GM19463 (cell line): ENCODE measurements around the gene IRX6.

ENCODE experiments used
- ATAC-seq: cut with Tn5 transposase; IDR thresholded peaks from one replicate; pipeline ENCODE4 v1.9.1; 2021; ENCODE audit warnings: mild to moderate bottlenecking, moderate library complexity; ENCODE audit not compliant: unreplicated experiment

IRX6 gene

GRCh38 chr16:55364811-55365210, 40.8 kb downstream of the IRX6 start:
- no peak for ATAC-seq

GRCh38 chr16:55367301-55367811, 43.4 kb downstream of the IRX6 start:
- ATAC-seq = no peak

GRCh38 chr16:55367866-55368603, 44.0 kb downstream of the IRX6 start:
- no peak for ATAC-seq

- no peak for ATAC-seq
Observed at GRCh38 chr16:55369151-55369550, 45.1 kb downstream of the IRX6 start.

- peak; percentile 81 for ATAC-seq
Observed at GRCh38 chr16:55370762-55371482, 46.9 kb downstream of the IRX6 start.

- no peak for ATAC-seq
Observed at GRCh38 chr16:55372792-55373488, 48.9 kb downstream of the IRX6 start.

GRCh38 chr16:55373489-55373832, 49.5 kb downstream of the IRX6 start:
- ATAC-seq = no peak

- ATAC-seq = no peak
Observed at GRCh38 chr16:55376045-55376444, 52.0 kb downstream of the IRX6 start.

- ATAC-seq = no peak
Observed at GRCh38 chr16:55376567-55377167, 52.7 kb downstream of the IRX6 start.

GRCh38 chr16:55377840-55378239, 53.8 kb downstream of the IRX6 start:
- ATAC-seq = no peak

- no peak for ATAC-seq
Observed at GRCh38 chr16:55378616-55379015, 54.6 kb downstream of the IRX6 start.

- ATAC-seq = no peak
Observed at GRCh38 chr16:55379371-55379770, 55.4 kb downstream of the IRX6 start.

GRCh38 chr16:55379876-55380390, 55.9 kb downstream of the IRX6 start:
- no peak for ATAC-seq
